ENCODE results near the gene CCDC88C.

- TF ChIP-seq CTCF (IDR thresholded peaks at IDR 0.05), result no peak
- TF ChIP-seq POLR2A (IDR thresholded peaks at IDR 0.05), result no peak
Observed at GRCh38 chr14:91270188-91270587, 147.4 kb downstream of the CCDC88C start.
